NB4 (cell line): ENCODE results near the gene TMEM52.

Source experiments
- POLR2A ChIP-seq: IDR thresholded peaks from 2 replicates; pipeline ENCODE4 v1.6.1; 2011; ENCODE audit warnings: mild to moderate bottlenecking; ENCODE audit not compliant: insufficient read length; ENCODE audit errors: extremely low read depth
- TF ChIP-seq, protein P1 (sequence below): IDR thresholded peaks from one replicate; pipeline ENCODE4 v1.5.1; 2012; ENCODE audit warnings: low read depth, low read length
- TF ChIP-seq, protein P2 (sequence below): IDR thresholded peaks from 2 replicates; pipeline ENCODE4 v1.6.1; 2011; ENCODE audit warnings: low read depth, low read length

DNA sequence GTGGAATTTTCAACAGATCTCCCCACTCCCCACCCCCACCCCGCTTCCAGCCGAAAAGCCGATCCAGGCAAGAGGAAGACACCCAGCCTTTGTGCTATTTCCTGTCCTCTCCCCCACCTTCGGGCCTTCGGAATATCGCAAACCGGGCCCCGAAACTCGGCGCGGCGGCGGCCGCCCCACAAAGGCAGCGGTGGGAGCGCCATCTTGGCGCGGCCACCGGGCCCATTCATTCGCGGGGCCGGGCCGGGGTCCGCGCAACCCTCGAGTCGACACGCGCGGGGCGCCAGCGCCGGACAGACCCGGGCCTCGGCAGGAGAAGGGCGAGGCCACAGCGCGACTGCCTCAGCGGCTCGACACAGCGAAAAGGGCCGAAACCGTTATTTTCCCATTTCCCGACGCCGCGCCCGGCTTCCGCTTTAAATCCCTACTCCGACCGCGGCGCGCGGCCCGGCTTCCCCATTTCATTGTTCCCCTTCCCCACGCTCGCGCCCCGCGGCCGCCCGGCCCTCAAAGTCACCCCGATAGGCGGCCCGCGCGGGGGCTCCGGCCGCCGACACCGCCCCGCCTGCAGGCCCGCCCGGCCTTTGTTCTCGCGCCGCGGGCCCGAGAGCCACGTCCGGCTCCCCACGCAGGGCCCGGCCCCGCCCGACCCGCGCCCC, 29.1 kb downstream of the TMEM52 start:
- TF ChIP-seq, protein P1, sequence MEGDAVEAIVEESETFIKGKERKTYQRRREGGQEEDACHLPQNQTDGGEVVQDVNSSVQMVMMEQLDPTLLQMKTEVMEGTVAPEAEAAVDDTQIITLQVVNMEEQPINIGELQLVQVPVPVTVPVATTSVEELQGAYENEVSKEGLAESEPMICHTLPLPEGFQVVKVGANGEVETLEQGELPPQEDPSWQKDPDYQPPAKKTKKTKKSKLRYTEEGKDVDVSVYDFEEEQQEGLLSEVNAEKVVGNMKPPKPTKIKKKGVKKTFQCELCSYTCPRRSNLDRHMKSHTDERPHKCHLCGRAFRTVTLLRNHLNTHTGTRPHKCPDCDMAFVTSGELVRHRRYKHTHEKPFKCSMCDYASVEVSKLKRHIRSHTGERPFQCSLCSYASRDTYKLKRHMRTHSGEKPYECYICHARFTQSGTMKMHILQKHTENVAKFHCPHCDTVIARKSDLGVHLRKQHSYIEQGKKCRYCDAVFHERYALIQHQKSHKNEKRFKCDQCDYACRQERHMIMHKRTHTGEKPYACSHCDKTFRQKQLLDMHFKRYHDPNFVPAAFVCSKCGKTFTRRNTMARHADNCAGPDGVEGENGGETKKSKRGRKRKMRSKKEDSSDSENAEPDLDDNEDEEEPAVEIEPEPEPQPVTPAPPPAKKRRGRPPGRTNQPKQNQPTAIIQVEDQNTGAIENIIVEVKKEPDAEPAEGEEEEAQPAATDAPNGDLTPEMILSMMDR, result no peak
- TF ChIP-seq, protein P2, sequence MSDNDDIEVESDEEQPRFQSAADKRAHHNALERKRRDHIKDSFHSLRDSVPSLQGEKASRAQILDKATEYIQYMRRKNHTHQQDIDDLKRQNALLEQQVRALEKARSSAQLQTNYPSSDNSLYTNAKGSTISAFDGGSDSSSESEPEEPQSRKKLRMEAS, result no peak
- TF ChIP-seq POLR2A, result no peak
